Sciatic nerve (tissue), 2 donors: ENCODE measurements around the gene BBC3. TPM values are rescaled to one million over a fixed set of nuclear protein-coding genes. Genes with fewer than 3 reads are reported as not detected.

Source experiments
- ATAC-seq: fragments of 200-7000 bp; cut with Tn5 transposase; one replicate; pipeline ENCODE4 v1.9.1; 2020; ENCODE audit warnings: mild to moderate bottlenecking, moderate library complexity
- DNase-seq: peaks from one replicate; pipeline ENCODE4 v3.0.0-alpha.2; 2020; ENCODE audit warnings: low spot score
- intact Hi-C: fragments of 100-400 bp; cut with DNase I; formaldehyde crosslinking; loops from one replicate; pipeline ENCODE4 v1.14.2; 2022
- microRNA-seq: library from miRNA; unstranded; fragments of <30 nt; microRNA quantifications from one replicate; pipeline ENCODE4 v1.2.0, GENCODE V29; 2020
- total RNA-seq: library from RNA; stranded (reverse); fragmentation: NEBNext Ultra II Directional; extraction: Animal tissue kit (Norgen Biotek cat#: 25700); gene quantifications from one replicate; pipeline ENCODE4 v1.2.1, GENCODE V29; 2021
- donor health status: DM: no; HTN: no; CAD: no.
- donor health status: DM: no; HTN: no; CAD: no.

The BBC3 gene
- total RNA-seq, 1 donor from 2014 or later = 5.4 TPM

GRCh38 chr19:47172666-47173455 lies 58.1 kb downstream of the BBC3 start:
- intact Hi-C loops = no loop called here
- DNase-seq (no peak), ATAC-seq (no peak)

Small RNA genes lying within 50 kb of the gene (microRNA-seq; reads per million reads assigned to microRNA genes)
- not detected for gene MIR3190
- gene MIR3191 = not detected

Other genes with a start within 250 kb of the BBC3 start
- 0.89 TPM for gene NPAS1, start 211.4 kb downstream of the BBC3 start, total RNA-seq
- 19.3 TPM for gene TMEM160, start 182.6 kb downstream of the BBC3 start, total RNA-seq
- gene ZC3H4, start 117.4 kb downstream of the BBC3 start, total RNA-seq = 50.4 TPM
- 41.8 TPM for gene SAE1, start 100.4 kb downstream of the BBC3 start, total RNA-seq
- gene CCDC9, start 25.3 kb upstream of the BBC3 start, total RNA-seq = 42.4 TPM
- 28.2 TPM for gene INAFM1, start 43.7 kb upstream of the BBC3 start, total RNA-seq
- 33.3 TPM for gene C5AR1, start 78.7 kb upstream of the BBC3 start, total RNA-seq
- gene C5AR2, start 101.0 kb upstream of the BBC3 start, total RNA-seq = 6.1 TPM
- 15.2 TPM for gene DHX34, start 118.1 kb upstream of the BBC3 start, total RNA-seq
- gene MEIS3, start 188.3 kb upstream of the BBC3 start, total RNA-seq = 6.6 TPM
- gene SLC8A2, start 240.7 kb upstream of the BBC3 start, total RNA-seq = not detected